Measurements from ENCODE around the gene PRKAG2.

The PRKAG2 gene

DNA sequence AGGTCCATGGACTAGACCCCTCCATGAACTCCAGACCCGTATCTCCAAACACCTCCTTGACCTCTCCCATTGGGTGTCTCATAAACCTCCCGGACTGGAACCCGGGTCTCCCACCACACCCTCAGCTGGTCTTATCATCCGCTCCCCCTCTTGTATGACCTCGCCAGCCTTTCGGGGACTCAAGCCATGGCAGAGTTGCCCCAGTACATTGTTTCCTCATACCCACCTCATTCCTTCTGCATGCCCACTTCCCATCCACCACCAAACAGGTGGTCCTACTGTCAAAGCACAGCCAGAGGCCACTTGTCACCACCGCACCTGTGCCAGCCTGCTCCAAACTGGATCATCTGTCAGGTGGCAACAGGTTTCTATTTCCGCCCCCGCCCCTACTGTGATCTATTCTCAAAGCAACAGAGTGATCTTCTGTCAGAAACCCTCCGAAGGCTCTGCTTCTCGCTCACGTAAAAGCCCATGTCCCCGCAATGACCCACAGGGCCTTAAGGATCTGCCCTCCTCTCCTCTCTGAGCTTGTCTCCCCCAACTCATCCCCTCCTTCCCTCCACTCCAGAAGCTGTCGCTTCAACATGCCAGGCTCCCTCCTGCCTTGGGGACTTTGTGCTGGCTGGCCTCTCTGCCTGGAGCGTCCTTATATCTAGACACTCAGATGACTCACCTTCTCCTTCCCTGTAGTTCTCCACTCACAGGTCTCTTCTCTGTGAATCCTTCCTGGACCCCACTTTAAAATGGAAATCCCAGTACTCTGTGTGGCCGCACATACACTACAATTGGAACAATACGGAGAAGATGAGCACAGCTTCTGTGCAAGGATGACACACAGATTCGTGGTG, 22.8 kb upstream of the PRKAG2 start:
- Histone ChIP-seq H3K27me3 (replicated peaks) (peaks cover 12% of the 10 kb centered on the region), H3K36me3 (replicated peaks) (no peaks in the 10 kb centered on the region), H3K4me3 (ENCODE audit: low read depth, low read length) (no peak overlapping the region), H3K27ac (no peak overlapping the region)
- TF ChIP-seq, protein P1, sequence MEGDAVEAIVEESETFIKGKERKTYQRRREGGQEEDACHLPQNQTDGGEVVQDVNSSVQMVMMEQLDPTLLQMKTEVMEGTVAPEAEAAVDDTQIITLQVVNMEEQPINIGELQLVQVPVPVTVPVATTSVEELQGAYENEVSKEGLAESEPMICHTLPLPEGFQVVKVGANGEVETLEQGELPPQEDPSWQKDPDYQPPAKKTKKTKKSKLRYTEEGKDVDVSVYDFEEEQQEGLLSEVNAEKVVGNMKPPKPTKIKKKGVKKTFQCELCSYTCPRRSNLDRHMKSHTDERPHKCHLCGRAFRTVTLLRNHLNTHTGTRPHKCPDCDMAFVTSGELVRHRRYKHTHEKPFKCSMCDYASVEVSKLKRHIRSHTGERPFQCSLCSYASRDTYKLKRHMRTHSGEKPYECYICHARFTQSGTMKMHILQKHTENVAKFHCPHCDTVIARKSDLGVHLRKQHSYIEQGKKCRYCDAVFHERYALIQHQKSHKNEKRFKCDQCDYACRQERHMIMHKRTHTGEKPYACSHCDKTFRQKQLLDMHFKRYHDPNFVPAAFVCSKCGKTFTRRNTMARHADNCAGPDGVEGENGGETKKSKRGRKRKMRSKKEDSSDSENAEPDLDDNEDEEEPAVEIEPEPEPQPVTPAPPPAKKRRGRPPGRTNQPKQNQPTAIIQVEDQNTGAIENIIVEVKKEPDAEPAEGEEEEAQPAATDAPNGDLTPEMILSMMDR (IDR thresholded peaks at IDR 0.05; ENCODE audit: low read depth, low read length, missing control alignments): no peak
- DNase-seq: no peak
- in situ Hi-C loops (cut with HindIII; ENCODE audit: low pct_ligation_motif_present, low sequenced_read_pairs): no loop called here

DNA sequence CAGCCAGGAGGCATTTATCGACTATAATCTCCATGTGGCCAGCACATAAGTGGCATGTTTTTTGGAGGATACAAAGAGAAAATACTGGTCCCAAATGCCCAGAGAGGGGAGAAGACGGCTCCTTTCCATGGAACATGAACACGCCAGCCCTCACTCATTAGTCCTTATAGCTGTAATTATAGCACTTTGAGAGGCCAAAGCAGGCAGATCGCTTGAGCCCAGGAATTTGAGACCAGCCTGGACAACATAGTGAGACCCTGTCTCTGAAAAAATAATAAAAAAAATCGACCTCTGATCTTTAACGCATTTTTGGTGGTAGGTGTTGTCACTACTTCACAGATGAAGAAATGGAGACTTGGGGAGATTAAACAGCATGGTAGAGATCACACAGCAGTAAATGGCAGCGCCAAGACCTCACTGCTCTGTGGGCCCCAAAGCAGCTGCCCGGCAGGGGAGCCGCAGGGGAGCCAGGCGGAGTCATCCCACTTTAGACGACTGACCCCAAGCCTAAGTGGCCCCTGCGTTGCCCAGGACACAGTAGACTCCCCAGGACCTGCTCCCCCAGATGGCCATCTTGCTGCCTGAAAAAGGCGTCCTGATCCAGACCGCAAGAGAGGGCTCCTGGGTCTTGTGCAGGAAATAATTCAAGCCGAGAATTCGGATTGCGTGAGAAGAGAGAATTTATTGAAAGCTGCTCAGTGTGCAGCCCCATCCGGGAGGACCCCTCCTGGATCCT, 21.2 kb upstream of the PRKAG2 start:
- Histone ChIP-seq H3K4me3 (ENCODE audit: low read depth, low read length) (no peak overlapping the region), H3K27ac (no peak overlapping the region), H3K27me3 (replicated peaks) (peaks cover 9% of the 10 kb centered on the region), H3K36me3 (replicated peaks) (no peaks in the 10 kb centered on the region)
- TF ChIP-seq, protein P1 (IDR thresholded peaks at IDR 0.05; ENCODE audit: low read depth, low read length, missing control alignments): no peak
- no peak for DNase-seq
- in situ Hi-C loops (cut with HindIII; ENCODE audit: low pct_ligation_motif_present, low sequenced_read_pairs): no loop called here

DNA sequence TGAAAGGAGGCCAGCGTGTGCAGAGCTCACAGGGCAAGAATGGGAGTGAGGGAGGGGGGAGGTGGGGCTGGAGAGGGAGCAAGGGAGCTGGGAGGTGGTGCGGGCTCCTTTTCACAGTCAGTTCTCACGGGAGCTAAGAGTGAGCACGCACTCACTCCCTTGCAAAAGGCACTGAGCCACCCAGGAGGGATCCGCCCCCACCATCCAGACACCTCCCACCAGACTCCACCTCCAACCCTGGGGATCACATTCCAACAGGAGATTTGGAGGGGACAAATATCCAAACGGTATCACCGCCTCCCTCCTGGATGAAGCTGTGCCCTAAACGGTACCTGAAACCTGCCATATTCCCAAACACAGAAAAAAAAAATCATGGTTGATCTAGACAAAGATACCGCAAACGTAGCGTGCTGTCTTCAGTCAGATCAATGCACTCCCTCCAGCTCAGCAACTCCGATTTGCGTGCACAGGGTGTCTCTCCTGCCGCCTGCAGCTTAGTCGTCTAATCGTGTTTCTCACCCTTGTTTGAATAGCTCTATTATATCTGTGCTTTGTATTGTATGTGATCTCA, 20.3 kb upstream of the PRKAG2 start:
- TF ChIP-seq, protein P1 (IDR thresholded peaks at IDR 0.05; ENCODE audit: low read depth, low read length, missing control alignments): peak; percentile 8
- Histone ChIP-seq H3K36me3 (replicated peaks) (no peaks in the 10 kb centered on the region), H3K27ac (no peak overlapping the region), H3K27me3 (replicated peaks) (peaks cover 12% of the 10 kb centered on the region), H3K4me3 (ENCODE audit: low read depth, low read length) (no peak overlapping the region)
- no peak for DNase-seq
- in situ Hi-C loops (cut with HindIII; ENCODE audit: low pct_ligation_motif_present, low sequenced_read_pairs): no loop called here

DNA sequence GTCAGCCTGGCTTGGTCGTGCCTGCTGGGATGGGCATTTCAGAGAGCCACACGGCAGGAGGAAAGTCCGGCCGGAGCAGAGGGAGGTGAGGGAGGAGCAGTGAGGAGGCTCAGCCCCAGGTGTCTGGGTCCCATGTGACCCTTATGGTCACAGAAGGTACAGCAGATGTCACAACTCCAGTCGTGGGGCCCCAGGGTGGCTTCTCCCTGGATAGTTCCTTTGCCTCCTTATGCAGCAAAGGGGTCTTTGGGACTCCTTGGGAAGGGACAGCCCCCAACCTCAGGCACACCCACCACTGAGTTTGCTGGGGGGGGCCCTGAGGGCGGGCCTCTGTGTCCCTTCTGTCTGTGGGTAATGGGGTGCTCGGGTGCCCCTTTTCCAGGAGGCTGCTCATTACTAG, 19.6 kb upstream of the PRKAG2 start:
- in situ Hi-C loops (cut with HindIII; ENCODE audit: low pct_ligation_motif_present, low sequenced_read_pairs): no loop called here
- Histone ChIP-seq H3K36me3 (replicated peaks) (no peaks in the 10 kb centered on the region), H3K4me3 (ENCODE audit: low read depth, low read length) (no peak overlapping the region), H3K27ac (no peak overlapping the region), H3K27me3 (replicated peaks) (peaks cover 11% of the 10 kb centered on the region)
- TF ChIP-seq, protein P1 (IDR thresholded peaks at IDR 0.05; ENCODE audit: low read depth, low read length, missing control alignments): no peak
- DNase-seq: no peak

DNA sequence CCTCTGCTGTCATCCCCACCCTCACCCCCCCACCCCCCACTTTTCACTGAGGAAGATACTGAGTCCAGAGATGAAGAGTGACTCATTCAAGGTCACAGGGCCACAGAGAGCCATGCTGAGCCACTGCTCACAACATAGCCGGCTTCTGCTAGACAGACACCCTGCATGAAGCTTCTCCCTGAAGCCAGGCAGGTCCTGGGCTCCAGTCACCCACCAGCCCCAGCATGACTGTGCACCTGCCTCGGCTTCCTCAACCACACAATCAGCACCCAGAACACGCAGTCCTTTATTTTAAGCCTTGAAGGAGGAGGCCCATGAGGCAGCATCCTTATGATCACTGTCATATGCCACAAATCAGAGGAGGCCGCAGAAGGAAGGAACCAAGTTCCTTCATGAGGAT, 19.2 kb upstream of the PRKAG2 start:
- DNase-seq: no peak
- Histone ChIP-seq H3K4me3 (ENCODE audit: low read depth, low read length) (no peak overlapping the region), H3K27ac (no peak overlapping the region), H3K36me3 (replicated peaks) (no peaks in the 10 kb centered on the region), H3K27me3 (replicated peaks) (peaks cover 11% of the 10 kb centered on the region)
- TF ChIP-seq, protein P1 (IDR thresholded peaks at IDR 0.05; ENCODE audit: low read depth, low read length, missing control alignments): no peak
- in situ Hi-C loops (cut with HindIII; ENCODE audit: low pct_ligation_motif_present, low sequenced_read_pairs): no loop called here

Data from brain microvascular endothelial cell (primary cell).